Stomach smooth muscle (tissue), 2 donors: ENCODE data around the gene EXOC1L.
A peak's percentile ranks its signal among the peaks of the same experiment; 100 is the strongest.

Source experiments
- H3K27ac ChIP-seq: one replicate; pipeline ENCODE4 v1.7.0; 2013; ENCODE audit warnings: mild to moderate bottlenecking, low read length, inconsistent platforms
- H3K27me3 ChIP-seq, 2 donors: one replicate each; pipeline ENCODE4 v1.7.0; 2013; ENCODE audit warnings: low read length in 2 of 2; ENCODE audit not compliant: insufficient read depth in 2 of 2, control insufficient read depth in 1 of 2
- H3K36me3 ChIP-seq, 2 donors: one replicate each; pipeline ENCODE4 v1.7.0; 2013; ENCODE audit warnings: low read length in 2 of 2; ENCODE audit not compliant: control insufficient read depth in 2 of 2, insufficient read depth in 2 of 2
- H3K4me1 ChIP-seq: one replicate; pipeline ENCODE4 v1.7.0; 2013; ENCODE audit warnings: low read length; ENCODE audit not compliant: control insufficient read depth, insufficient read depth
- H3K4me3 ChIP-seq, 2 donors: one replicate each; pipeline ENCODE4 v1.7.0; 2013; ENCODE audit warnings: low read length in 2 of 2
- H3K9ac ChIP-seq, 2 donors: one replicate each; pipeline ENCODE4 v1.7.0; 2013; ENCODE audit warnings: low read length in 2 of 2, mild to moderate bottlenecking in 1 of 2
- H3K9me3 ChIP-seq, 2 donors: one replicate each; pipeline ENCODE4 v1.7.0; 2013; ENCODE audit warnings: low read length in 2 of 2; ENCODE audit not compliant: control insufficient read depth in 2 of 2
- donor health status: healthy.
- donor health status: Pancreatic carcinoma.

The EXOC1L gene

GRCh38 chr4:55854129-55854528, 34.5 kb downstream of the EXOC1L start:
- Histone ChIP-seq H3K9ac (peak overlapping the region; percentile 91 to 92), H3K4me3 (peak overlapping the region; percentile 92 to 97), H3K27ac (no peak overlapping the region), H3K9me3 (no peaks in the 10 kb centered on the region), H3K36me3 (no peaks in the 10 kb centered on the region), H3K27me3 (peaks cover 0 to 2% of the 10 kb centered on the region in 2 donors), H3K4me1 (no peaks in the 10 kb centered on the region)

DNA sequence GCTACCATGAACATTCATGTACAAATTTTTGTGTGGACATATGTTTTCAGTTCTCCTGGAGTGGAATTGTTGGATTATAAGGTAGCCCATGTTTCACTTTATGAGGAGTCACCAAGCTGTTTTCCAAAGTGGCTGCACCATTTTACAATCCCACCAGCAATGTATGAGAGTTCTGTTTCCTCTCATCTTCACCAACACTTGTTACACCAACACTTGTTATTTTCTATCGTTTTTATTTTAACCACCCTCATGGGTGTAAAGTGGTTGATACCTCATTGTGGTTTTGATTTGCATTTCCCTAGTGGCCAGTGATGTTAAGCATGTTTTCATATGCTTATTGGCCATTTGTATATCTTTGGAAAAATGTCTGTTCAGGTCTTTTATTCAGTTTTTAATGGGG, 38.0 kb downstream of the EXOC1L start:
- H3K9ac ChIP-seq = no peak overlapping the region
- H3K27ac ChIP-seq = no peak overlapping the region
- H3K9me3 ChIP-seq = no peaks in the 10 kb centered on the region
- no peaks in the 10 kb centered on the region for H3K4me1 ChIP-seq
- H3K36me3 ChIP-seq = peaks cover 0 to 3% of the 10 kb centered on the region in 2 donors
- H3K27me3 ChIP-seq = no peaks in the 10 kb centered on the region
- H3K4me3 ChIP-seq = no peak overlapping the region

GRCh38 chr4:55859711-55860110, 40.1 kb downstream of the EXOC1L start:
- Histone ChIP-seq H3K4me3 (no peak overlapping the region), H3K27ac (no peak overlapping the region), H3K4me1 (no peaks in the 10 kb centered on the region), H3K27me3 (no peaks in the 10 kb centered on the region), H3K9me3 (no peaks in the 10 kb centered on the region), H3K36me3 (peaks cover 4 to 6% of the 10 kb centered on the region in 2 donors), H3K9ac (no peak overlapping the region)

GRCh38 chr4:55864577-55865223, 45.1 kb downstream of the EXOC1L start:
- H3K27me3 ChIP-seq = no peaks in the 10 kb centered on the region
- no peak overlapping the region for H3K4me3 ChIP-seq
- peaks cover 17 to 18% of the 10 kb centered on the region in 2 donors for H3K36me3 ChIP-seq
- no peak overlapping the region for H3K9ac ChIP-seq
- H3K9me3 ChIP-seq = no peaks in the 10 kb centered on the region
- no peaks in the 10 kb centered on the region for H3K4me1 ChIP-seq
- no peak overlapping the region for H3K27ac ChIP-seq

DNA sequence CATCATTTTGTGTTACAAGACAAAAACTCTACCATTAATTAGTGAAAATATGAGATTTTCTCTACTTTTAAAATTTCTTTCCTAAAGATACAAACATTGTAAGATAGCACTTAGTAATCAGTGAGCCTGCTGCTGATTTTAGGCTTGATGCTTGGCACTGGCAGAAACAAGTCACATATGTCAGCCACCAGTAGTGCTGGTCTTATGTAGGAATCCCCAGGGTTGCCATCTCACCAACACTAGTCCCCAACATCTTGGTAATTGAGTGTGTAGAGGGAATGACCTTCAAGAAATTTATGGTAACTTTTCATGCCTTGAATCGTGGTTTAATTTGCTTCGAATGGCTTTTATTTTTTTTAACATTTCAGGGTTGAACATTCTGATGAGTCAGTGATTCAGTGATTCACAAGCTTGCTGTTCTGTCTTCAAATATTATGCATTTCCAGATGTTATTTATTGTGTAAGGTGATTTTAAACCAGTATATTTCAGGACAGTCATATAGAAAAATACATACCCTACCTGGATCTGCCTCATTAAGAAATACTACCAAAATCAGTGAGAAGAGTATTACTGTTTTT, 45.7 kb downstream of the EXOC1L start:
- no peak overlapping the region for H3K27ac ChIP-seq
- no peaks in the 10 kb centered on the region for H3K4me1 ChIP-seq
- H3K4me3 ChIP-seq = no peak overlapping the region
- no peak overlapping the region for H3K9ac ChIP-seq
- peaks cover 17 to 24% of the 10 kb centered on the region in 2 donors for H3K36me3 ChIP-seq
- H3K27me3 ChIP-seq = no peaks in the 10 kb centered on the region
- no peaks in the 10 kb centered on the region for H3K9me3 ChIP-seq

GRCh38 chr4:55866290-55866907, 46.8 kb downstream of the EXOC1L start:
- no peak overlapping the region for H3K27ac ChIP-seq
- no peak overlapping the region for H3K4me3 ChIP-seq
- H3K36me3 ChIP-seq = peaks cover 21 to 34% of the 10 kb centered on the region in 2 donors
- H3K9ac ChIP-seq = no peak overlapping the region
- H3K4me1 ChIP-seq = no peaks in the 10 kb centered on the region
- no peaks in the 10 kb centered on the region for H3K9me3 ChIP-seq
- no peaks in the 10 kb centered on the region for H3K27me3 ChIP-seq

GRCh38 chr4:55866973-55867574, 47.5 kb downstream of the EXOC1L start:
- Histone ChIP-seq H3K9me3 (no peaks in the 10 kb centered on the region), H3K27ac (no peak overlapping the region), H3K27me3 (no peaks in the 10 kb centered on the region), H3K36me3 (peaks cover 26 to 38% of the 10 kb centered on the region in 2 donors), H3K4me3 (no peak overlapping the region), H3K4me1 (no peaks in the 10 kb centered on the region), H3K9ac (no peak overlapping the region)

DNA sequence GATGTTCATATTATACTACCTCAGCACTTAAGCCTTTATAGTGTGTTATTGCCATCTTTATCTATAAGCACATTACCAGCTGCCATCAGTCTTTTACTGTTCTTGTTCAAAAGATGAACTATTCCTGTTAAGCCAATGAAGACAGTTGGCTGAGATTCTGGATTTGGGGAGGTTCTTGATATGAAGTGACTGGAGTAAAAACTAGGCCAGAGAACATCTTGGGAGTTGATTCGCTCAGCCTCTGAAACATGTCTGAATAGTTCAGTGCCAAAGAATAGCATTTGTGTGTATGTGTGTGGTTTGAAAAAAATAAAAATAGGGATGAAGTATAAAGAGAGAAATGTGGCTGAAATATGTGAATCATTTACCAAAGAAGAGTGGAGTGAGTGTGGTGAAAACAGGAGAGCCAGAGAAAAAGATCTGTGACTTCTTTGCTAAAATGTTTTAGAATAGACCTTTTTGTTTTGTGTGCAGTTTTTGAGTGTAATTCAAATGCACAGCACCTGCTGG, 49.0 kb downstream of the EXOC1L start:
- Histone ChIP-seq H3K9ac (no peak overlapping the region), H3K4me1 (no peaks in the 10 kb centered on the region), H3K4me3 (no peak overlapping the region), H3K27me3 (no peaks in the 10 kb centered on the region), H3K36me3 (peaks cover 25 to 34% of the 10 kb centered on the region in 2 donors), H3K9me3 (no peaks in the 10 kb centered on the region), H3K27ac (no peak overlapping the region)

- Histone ChIP-seq H3K4me3 (no peak overlapping the region), H3K36me3 (peaks cover 25 to 34% of the 10 kb centered on the region in 2 donors), H3K27me3 (no peaks in the 10 kb centered on the region), H3K27ac (no peak overlapping the region), H3K9me3 (no peaks in the 10 kb centered on the region), H3K4me1 (no peaks in the 10 kb centered on the region), H3K9ac (no peak overlapping the region)
These were observed 51.8 kb downstream of the EXOC1L start for GRCh38 chr4:55871299-55871800.

DNA sequence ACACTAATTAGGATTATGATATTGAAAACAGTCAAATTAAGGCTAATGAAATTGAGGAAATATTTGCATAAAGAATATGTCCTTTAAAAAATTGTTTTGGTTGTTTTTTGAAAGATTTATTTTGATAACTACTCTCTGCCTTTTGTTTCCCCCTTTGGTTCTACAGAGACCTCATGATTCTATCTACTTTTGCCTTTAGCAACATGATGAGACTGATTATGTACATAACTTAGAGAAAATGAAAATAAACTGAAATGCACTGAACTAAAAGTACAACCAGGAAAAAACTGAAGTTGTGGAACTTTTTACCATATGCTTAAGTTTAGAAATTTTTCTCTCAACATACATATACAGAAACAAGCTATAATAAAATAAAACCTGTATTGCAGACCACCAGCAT, 55.2 kb downstream of the EXOC1L start:
- Histone ChIP-seq H3K4me1 (no peaks in the 10 kb centered on the region), H3K9ac (no peak overlapping the region), H3K9me3 (no peaks in the 10 kb centered on the region), H3K27me3 (no peaks in the 10 kb centered on the region), H3K4me3 (no peak overlapping the region), H3K27ac (no peak overlapping the region), H3K36me3 (peaks cover 24 to 33% of the 10 kb centered on the region in 2 donors)
